Astrocyte of the cerebellum (primary cell): ENCODE results near the gene KIZ.

Source experiments
- DNase-seq: peaks from one replicate; pipeline ENCODE4 v3.0.0-alpha.2; 2011; ENCODE audit warnings: low read depth
- H3K4me3 ChIP-seq: 2 replicates; pipeline ENCODE4 v1.5.1; 2011; ENCODE audit warnings: mild to moderate bottlenecking, low read depth, low read length, moderate library complexity
- in situ Hi-C: cut with HindIII; loops from 2 replicates; pipeline ENCODE4 v1.10.0; 2017; ENCODE audit warnings: low sequenced_read_pairs
- TF ChIP-seq, protein P1 (sequence below): IDR thresholded peaks from 2 replicates; pipeline ENCODE4 v1.5.1; 2012; ENCODE audit warnings: low read length, low read depth, moderate library complexity, mild to moderate bottlenecking; ENCODE audit errors: missing control alignments

The KIZ gene

DNA sequence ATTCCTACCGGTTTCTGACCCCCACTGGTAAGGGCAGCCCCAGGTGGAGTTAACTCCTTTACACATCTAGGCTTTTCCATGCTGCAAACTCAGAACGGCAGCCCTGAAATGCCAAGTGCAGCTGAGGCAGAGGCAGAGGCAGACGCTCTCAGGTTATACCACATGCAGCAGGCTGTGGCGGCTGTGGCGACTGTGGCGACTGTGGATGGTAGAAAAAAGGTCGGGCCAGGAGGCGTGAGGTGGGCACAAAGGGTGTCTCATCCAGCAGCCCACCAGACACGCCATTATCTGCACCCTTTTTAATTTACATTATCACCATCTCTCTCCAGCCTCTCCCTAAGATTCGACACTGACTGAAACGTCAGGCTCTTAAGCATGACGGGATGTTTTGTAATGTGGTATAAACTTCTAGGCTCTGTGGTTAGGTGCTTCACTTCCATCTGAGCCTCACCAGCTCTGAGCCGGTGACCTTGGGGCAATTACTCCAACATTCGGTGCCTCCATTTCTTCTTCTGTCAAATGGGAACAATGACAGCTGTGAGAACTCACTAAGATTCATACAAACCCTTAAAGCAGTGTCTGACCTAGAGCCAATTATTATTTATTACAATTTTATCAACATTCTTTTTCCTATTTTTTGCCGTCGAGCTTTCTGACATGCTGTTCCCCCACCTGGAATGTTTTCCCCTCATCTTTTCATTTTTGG, 8.2 kb downstream of the KIZ start:
- in situ Hi-C loops, result no loop called here
- no peak overlapping the region for H3K4me3 ChIP-seq
- TF ChIP-seq, protein P1, sequence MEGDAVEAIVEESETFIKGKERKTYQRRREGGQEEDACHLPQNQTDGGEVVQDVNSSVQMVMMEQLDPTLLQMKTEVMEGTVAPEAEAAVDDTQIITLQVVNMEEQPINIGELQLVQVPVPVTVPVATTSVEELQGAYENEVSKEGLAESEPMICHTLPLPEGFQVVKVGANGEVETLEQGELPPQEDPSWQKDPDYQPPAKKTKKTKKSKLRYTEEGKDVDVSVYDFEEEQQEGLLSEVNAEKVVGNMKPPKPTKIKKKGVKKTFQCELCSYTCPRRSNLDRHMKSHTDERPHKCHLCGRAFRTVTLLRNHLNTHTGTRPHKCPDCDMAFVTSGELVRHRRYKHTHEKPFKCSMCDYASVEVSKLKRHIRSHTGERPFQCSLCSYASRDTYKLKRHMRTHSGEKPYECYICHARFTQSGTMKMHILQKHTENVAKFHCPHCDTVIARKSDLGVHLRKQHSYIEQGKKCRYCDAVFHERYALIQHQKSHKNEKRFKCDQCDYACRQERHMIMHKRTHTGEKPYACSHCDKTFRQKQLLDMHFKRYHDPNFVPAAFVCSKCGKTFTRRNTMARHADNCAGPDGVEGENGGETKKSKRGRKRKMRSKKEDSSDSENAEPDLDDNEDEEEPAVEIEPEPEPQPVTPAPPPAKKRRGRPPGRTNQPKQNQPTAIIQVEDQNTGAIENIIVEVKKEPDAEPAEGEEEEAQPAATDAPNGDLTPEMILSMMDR, result no peak
- DNase-seq, result no peak

DNA sequence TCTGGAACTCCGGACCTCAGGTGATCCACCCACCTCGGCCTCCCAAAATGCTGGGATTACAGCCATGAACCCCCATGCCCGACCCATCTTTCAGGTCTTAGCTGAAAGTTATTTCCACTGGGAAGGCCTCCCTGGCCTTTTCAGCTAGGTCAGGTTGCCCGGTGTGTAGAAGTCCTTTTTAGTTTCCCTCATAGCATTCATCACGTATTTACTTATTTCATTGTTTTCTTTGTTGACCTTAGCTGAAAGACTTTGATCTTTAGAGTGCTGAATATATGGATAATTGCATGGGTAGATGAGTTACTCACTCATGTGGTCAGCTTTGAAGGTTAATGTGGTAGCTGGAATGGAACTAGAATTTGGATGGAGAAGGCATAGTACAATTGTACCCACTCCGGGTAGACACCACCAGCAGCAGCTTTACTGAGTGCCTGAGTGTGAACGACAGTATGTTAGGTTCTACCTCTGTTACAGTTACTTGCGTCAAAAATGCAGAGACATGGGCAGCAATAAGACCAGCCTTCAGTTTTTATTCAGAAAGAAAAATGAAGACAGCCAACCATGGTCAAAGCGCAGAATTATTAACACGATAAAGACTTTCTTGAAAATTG, 9.1 kb downstream of the KIZ start:
- DNase-seq, result no peak
- in situ Hi-C loops, result no loop called here
- TF ChIP-seq, protein P1, result no peak

DNA sequence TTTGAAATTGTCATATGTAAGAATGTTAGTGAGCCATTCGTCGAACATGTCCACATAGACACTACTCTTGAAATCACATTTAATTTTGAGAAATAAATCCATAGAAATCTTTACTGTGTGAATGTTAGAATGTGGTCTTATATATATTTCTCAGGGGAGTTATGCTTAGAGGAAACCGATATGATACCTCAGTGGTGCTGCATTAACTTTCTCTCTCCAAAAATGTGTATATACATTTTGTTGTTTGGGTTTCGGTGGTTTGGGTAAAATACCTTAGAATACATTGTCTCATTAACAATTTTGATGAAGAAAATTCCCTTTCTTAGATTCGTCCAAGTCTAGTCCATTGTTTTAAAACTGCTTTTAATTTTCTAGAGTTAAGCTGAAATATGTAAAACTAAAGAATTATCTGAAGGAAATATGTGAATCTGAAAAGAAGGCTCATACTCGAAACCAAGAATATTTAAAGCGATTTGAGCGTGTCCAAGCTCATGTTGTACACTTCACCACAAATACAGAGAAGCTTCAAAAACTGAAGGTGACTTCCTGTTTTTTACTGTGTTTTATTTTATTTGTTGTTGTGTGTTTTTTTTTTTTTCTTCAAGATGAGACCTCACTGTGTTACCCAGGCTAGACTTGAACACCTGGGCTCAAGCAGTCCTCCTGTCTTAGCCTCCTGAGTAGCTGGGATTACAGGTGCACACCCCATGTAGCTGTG, 10.3 kb downstream of the KIZ start:
- TF ChIP-seq, protein P1, result no peak

More for the DNA sequence above, 9.1 kb downstream of the KIZ start:
- H3K4me3 ChIP-seq, result no peak overlapping the region

DNA sequence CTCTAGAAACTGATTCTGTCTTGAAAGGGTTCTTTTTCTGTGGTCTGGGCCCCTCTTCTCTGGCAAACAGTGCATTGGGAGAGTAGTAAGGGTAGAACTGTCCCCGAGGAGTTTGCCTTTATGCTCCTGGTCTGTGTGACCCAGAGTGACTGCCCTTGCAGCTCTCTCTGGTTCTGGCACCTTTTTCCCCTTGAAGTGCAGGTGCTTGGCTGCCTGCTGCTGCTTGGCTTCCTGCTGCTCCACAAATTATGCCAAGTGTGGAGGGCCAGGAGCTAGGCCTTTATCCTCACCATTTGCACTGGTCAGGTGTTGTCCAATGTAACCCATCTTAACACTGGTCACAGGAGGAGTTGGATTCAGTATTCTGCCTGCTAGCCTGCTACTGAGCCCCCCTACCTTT, 11.2 kb downstream of the KIZ start:
- no peak overlapping the region for H3K4me3 ChIP-seq
- TF ChIP-seq, protein P1, result no peak
- in situ Hi-C loops, result no loop called here
- no peak for DNase-seq

More for the DNA sequence above, 10.3 kb downstream of the KIZ start:
- in situ Hi-C loops, result no loop called here
- no peak overlapping the region for H3K4me3 ChIP-seq
- DNase-seq, result no peak

DNA sequence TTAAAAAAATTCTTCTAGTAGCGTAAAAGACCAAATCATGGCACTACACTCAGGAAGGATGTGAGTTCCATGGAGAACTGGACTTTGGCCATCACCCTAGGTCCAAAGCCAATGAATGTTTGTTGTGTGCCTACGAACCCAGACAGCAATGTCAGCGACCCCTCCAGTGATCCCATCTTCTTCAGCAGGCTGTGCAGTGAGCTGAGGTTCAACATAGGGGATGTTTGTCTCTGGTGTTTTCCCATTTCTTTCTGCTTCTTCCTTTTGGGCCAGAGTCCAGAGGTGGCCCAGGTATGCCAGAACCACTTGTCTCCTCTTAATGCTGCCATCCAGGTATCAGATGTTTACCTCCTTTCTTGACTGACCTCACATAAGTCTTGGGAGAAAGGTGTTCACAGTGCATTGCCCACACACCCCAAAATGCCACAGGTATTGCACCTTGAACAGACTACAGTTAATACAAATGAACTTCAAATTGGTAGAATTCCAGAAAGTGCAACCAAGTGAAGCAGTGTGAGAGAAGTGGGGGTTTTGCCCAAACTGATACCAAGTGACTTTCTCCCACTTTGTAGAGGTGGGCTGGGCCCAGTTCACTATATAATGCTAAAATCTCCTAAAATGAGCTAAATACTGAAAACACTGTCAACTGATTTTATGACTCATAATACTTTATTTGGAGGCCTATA, 14.1 kb downstream of the KIZ start:
- H3K4me3 ChIP-seq, result no peak overlapping the region
- TF ChIP-seq, protein P1, result no peak
- DNase-seq, result no peak
- in situ Hi-C loops, result no loop called here

DNA sequence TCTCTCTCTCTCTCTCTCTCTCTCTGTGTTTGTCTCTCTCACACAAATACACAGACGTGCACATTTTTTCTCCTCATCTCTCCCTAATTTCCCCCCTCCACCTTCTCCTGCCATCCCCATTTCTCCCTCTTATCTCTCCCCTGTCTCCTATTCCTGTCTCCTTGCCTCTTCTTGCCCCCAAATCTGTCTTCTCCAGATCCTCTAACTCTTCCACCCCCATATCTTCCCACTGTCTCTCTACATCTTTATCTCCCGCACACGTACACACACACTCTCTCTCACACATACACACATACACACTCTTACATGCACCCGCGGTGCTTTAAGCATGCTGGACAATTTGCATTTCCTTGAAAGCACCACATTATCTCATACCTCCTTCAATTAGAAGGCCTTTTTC, 15.9 kb downstream of the KIZ start:
- H3K4me3 ChIP-seq, result no peak overlapping the region
- TF ChIP-seq, protein P1, result no peak
- DNase-seq, result no peak
- in situ Hi-C loops, result no loop called here
